ENCODE measurements around the gene DDN. TPM values are rescaled to one million over a fixed set of nuclear protein-coding genes. Genes with fewer than 3 reads are reported as not detected.

Gene DDN
- total RNA-seq, 1 experiment from 2014 or later, result 0.35 TPM

GRCh38 chr12:48977290-48978281 lies 21.6 kb downstream of the DDN start:
- H3K4me1 Mint-ChIP-seq, result peaks cover 25 to 44% of the 10 kb centered on the region in 2 experiments

More at GRCh38 chr12:48977290-48978281, 21.6 kb downstream of the DDN start:
- Histone ChIP-seq H2BK120ac (ENCODE audit: low read depth, low read length, poor library complexity, severe bottlenecking) (no peak overlapping the region), H3K27me3 (ENCODE audit: insufficient read depth, low read length) (peaks cover 91% of the 10 kb centered on the region), H3K79me1 (ENCODE audit: insufficient read depth, low read depth, low read length, poor library complexity, severe bottlenecking) (no peaks in the 10 kb centered on the region), H3K4me1 (ENCODE audit: insufficient read depth, low read length) (no peaks in the 10 kb centered on the region; the same call in 1 of the 2 replicates), H2BK5ac (ENCODE audit: insufficient read length, low read length) (no peak overlapping the region), H2BK20ac (ENCODE audit: low read depth, low read length, poor library complexity, severe bottlenecking) (no peak overlapping the region), H2BK12ac (ENCODE audit: insufficient read length, low read depth, low read length) (no peak overlapping the region), H3K9me3 (ENCODE audit: control insufficient read depth, low read depth, low read length) (no peaks in the 10 kb centered on the region), H4K8ac (replicated peaks; ENCODE audit: insufficient read length, low read depth, low read length) (no peak overlapping the region), H2BK15ac (ENCODE audit: low read depth, low read length) (no peak overlapping the region), H2AFZ (ENCODE audit: low read length) (no peak overlapping the region), H3K27ac (ENCODE audit: insufficient read length, low read depth, low read length) (no peak overlapping the region), H3K4ac (ENCODE audit: low read depth, low read length) (no peak overlapping the region), H4K5ac (ENCODE audit: insufficient read length, low read depth, low read length) (no peak overlapping the region), H3K79me2 (ENCODE audit: insufficient read depth, low read length) (no peaks in the 10 kb centered on the region), H3K14ac (ENCODE audit: insufficient read depth, low read length) (no peak overlapping the region), H3K56ac (ENCODE audit: insufficient read length, low read depth, low read length) (no peak overlapping the region), H3K23me2 (ENCODE audit: insufficient read length, low read depth, low read length, poor library complexity, severe bottlenecking) (peaks cover 15% of the 10 kb centered on the region), H4K91ac (ENCODE audit: insufficient read length, low read depth, low read length) (no peak overlapping the region), H3K4me2 (ENCODE audit: insufficient read depth, insufficient read length, low read length) (no peak overlapping the region), H3K9ac (ENCODE audit: extremely low read depth, insufficient read length, low read length) (no peak overlapping the region), H2AK5ac (ENCODE audit: insufficient read length, low read length) (no peak overlapping the region), H4K20me1 (ENCODE audit: control insufficient read depth, insufficient read depth, insufficient read length) (no peaks in the 10 kb centered on the region), H3K18ac (ENCODE audit: insufficient read length, low read depth, low read length) (no peak overlapping the region), H3K23ac (ENCODE audit: insufficient read length, low read depth, low read length) (no peak overlapping the region), H3T11ph (ENCODE audit: low read length) (no peak overlapping the region)
- no CpG with 5 or more reads among the region's 50 CpGs for WGBS (ENCODE audit: extremely low coverage, insufficient read length, low lambda C conversion rate)
- H3K4me3 Mint-ChIP-seq, result peak overlapping the region; percentile 17 to 65; a peak in 3 of 5 replicates
- DNase-seq, result peak; percentile 80
- TF ChIP-seq CTCF (conservative IDR thresholded peaks at IDR 0.05), result peak; percentile 96
- no peaks in the 10 kb centered on the region; a peak in 1 of 7 replicates for H3K36me3 Mint-ChIP-seq (ENCODE audit: insufficient read depth in 1 of 3, low read depth in 3 of 3)
- H3K27me3 Mint-ChIP-seq (ENCODE audit: low read depth), result peaks cover 100% of the 10 kb centered on the region
- peaks cover 3 to 9% of the 10 kb centered on the region in 2 experiments; a peak in 4 of 5 replicates for H3K9me3 Mint-ChIP-seq
- H3K27ac Mint-ChIP-seq, result no peak overlapping the region
